MM.1S (cell line): ENCODE results near the gene PLCG2.

ENCODE experiments used
- DNase-seq: peaks from one replicate; pipeline ENCODE4 v3.0.0-alpha.2; 2015
- H2AFZ ChIP-seq: fragments of 300-600 bp; sonication (generic); 2 replicates; pipeline ENCODE4 v1.6.0; 2016; ENCODE audit warnings: antibody characterized with exemption, low read length
- H3F3A ChIP-seq: fragments of 300-600 bp; sonication (generic); 2 replicates; pipeline ENCODE4 v1.6.1; 2016; ENCODE audit warnings: mild to moderate bottlenecking, antibody characterized with exemption, low read length, moderate library complexity, mixed read lengths; ENCODE audit not compliant: insufficient read depth
- H3K27ac ChIP-seq: fragments of 300-600 bp; sonication (generic); 2 replicates; pipeline ENCODE4 v1.5.1; 2016; ENCODE audit warnings: mild to moderate bottlenecking, low read length
- H3K27me3 ChIP-seq: fragments of 300-600 bp; sonication (generic); replicated peaks from 2 replicates; pipeline ENCODE4 v1.6.0; 2016; ENCODE audit warnings: low read length; ENCODE audit not compliant: insufficient read depth
- H3K36me3 ChIP-seq: fragments of 300-600 bp; sonication (generic); replicated peaks from 2 replicates; pipeline ENCODE4 v1.6.1; 2016; ENCODE audit warnings: mild to moderate bottlenecking, low read length, mixed read lengths; ENCODE audit not compliant: insufficient read depth
- H3K4me1 ChIP-seq: fragments of 300-600 bp; sonication (generic); 2 replicates; pipeline ENCODE4 v1.6.1; 2016; ENCODE audit warnings: low read length, mixed read lengths
- H3K4me2 ChIP-seq: fragments of 300-600 bp; sonication (generic); 2 replicates; pipeline ENCODE4 v1.6.0; 2016; ENCODE audit warnings: low read depth, low read length
- H3K4me3 ChIP-seq: fragments of 300-600 bp; sonication (generic); 2 replicates; pipeline ENCODE4 v1.5.1; 2016; ENCODE audit warnings: low read length, mixed read lengths
- H3K79me2 ChIP-seq: fragments of 300-600 bp; sonication (generic); 2 replicates; pipeline ENCODE4 v1.6.1; 2016; ENCODE audit warnings: mixed run types, low read length, mixed read lengths
- H3K9ac ChIP-seq: fragments of 300-600 bp; sonication (generic); 2 replicates; pipeline ENCODE4 v1.6.1; 2016; ENCODE audit warnings: low read length, mixed read lengths
- H3K9me2 ChIP-seq: fragments of 300-600 bp; sonication (generic); replicated peaks from 2 replicates; pipeline ENCODE4 v1.6.1; 2016; ENCODE audit warnings: mild to moderate bottlenecking, low read length, mixed read lengths; ENCODE audit not compliant: insufficient read depth
- H3K9me3 ChIP-seq: fragments of 300-600 bp; sonication (generic); replicated peaks from 2 replicates; pipeline ENCODE4 v1.6.1; 2016; ENCODE audit warnings: mild to moderate bottlenecking, low read length, mixed read lengths; ENCODE audit not compliant: insufficient read depth
- H4K20me1 ChIP-seq: fragments of 300-600 bp; sonication (generic); 2 replicates; pipeline ENCODE4 v1.6.1; 2016; ENCODE audit warnings: mild to moderate bottlenecking, low read length, moderate library complexity, mixed read lengths; ENCODE audit not compliant: insufficient read depth
- EZH2 ChIP-seq: fragments of 300-600 bp; sonication (generic); optimal IDR thresholded peaks from 2 replicates; pipeline ENCODE3; 2017; ENCODE audit warnings: low read depth, mild to moderate bottlenecking, antibody characterized with exemption, low read length, mixed read lengths
- EZH2phosphoT487 ChIP-seq: fragments of 300-600 bp; sonication (generic); IDR thresholded peaks from 2 replicates; pipeline ENCODE4 v1.6.1; 2018; ENCODE audit warnings: antibody characterized with exemption, low read length
- TF ChIP-seq, protein P1 (sequence below): fragments of 300-600 bp; sonication (generic); IDR thresholded peaks from 2 replicates; pipeline ENCODE4 v1.5.1; 2016; ENCODE audit warnings: antibody characterized with exemption, low read length, mixed read lengths

PLCG2 gene

DNA sequence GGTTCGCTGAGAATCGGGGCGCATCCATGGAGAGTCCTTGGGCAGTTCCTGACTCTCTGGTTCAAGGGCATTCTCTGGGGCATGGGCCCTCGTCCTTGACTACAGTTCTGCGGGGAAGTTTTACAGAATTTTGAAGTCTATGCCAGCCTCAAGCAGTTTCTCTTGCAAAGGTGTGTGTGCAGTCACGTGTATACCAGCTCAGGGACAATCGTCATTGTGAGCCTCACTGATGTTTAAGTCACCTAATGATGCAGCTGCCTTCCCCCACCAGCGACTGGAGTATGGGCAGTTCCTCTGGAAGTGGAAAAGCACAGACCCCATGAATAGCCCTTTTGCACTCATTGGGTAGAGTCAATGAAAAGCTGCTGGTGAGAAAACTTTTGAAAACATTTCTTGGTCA lies 1.3 kb downstream of the PLCG2 start:
- H3K27me3 ChIP-seq = no peaks in the 10 kb centered on the region
- H3K4me1 ChIP-seq = no peaks in the 10 kb centered on the region
- TF ChIP-seq EZH2 (no peak), EZH2phosphoT487 (no peak)
- TF ChIP-seq, protein P1, sequence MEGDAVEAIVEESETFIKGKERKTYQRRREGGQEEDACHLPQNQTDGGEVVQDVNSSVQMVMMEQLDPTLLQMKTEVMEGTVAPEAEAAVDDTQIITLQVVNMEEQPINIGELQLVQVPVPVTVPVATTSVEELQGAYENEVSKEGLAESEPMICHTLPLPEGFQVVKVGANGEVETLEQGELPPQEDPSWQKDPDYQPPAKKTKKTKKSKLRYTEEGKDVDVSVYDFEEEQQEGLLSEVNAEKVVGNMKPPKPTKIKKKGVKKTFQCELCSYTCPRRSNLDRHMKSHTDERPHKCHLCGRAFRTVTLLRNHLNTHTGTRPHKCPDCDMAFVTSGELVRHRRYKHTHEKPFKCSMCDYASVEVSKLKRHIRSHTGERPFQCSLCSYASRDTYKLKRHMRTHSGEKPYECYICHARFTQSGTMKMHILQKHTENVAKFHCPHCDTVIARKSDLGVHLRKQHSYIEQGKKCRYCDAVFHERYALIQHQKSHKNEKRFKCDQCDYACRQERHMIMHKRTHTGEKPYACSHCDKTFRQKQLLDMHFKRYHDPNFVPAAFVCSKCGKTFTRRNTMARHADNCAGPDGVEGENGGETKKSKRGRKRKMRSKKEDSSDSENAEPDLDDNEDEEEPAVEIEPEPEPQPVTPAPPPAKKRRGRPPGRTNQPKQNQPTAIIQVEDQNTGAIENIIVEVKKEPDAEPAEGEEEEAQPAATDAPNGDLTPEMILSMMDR = no peak
- H3K9me2 ChIP-seq = no peaks in the 10 kb centered on the region
- H3F3A ChIP-seq = no peaks in the 10 kb centered on the region
- peaks cover 26% of the 10 kb centered on the region for H3K79me2 ChIP-seq
- peak overlapping the region; percentile 83 for H3K4me2 ChIP-seq
- no peak overlapping the region for H2AFZ ChIP-seq
- H3K9me3 ChIP-seq = no peaks in the 10 kb centered on the region
- H3K9ac ChIP-seq = no peak overlapping the region
- H3K4me3 ChIP-seq = peak overlapping the region; percentile 70
- H3K36me3 ChIP-seq = no peaks in the 10 kb centered on the region
- DNase-seq = no peak
- H4K20me1 ChIP-seq = no peaks in the 10 kb centered on the region
- no peak overlapping the region for H3K27ac ChIP-seq

DNA sequence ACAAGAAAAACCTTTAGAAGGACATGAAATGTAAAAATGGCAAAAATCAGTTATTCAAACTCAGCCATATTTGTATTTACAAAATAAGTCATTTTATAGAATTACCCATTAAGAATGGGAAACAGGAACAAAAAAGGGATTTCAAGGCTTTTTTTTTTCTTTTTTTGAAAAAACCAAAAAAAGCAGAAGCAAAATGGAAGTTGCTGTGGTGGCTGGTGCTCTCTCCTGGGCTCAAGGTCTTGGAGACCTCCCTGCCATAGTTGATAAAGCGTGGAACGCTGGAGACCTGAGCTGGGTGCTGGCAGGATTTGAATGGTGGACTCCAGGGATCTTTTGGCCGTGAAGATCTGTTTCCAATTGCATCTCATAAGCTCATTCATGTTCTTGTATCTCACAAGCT lies 3.1 kb downstream of the PLCG2 start:
- H3K9ac ChIP-seq = no peak overlapping the region
- H3K79me2 ChIP-seq = peaks cover 26% of the 10 kb centered on the region
- no peaks in the 10 kb centered on the region for H3F3A ChIP-seq
- H3K9me2 ChIP-seq = no peaks in the 10 kb centered on the region
- no peaks in the 10 kb centered on the region for H3K27me3 ChIP-seq
- TF ChIP-seq EZH2 = no peak
- TF ChIP-seq, protein P1 = no peak
- no peaks in the 10 kb centered on the region for H3K4me1 ChIP-seq
- no peaks in the 10 kb centered on the region for H4K20me1 ChIP-seq
- no peaks in the 10 kb centered on the region for H3K36me3 ChIP-seq
- no peak overlapping the region for H2AFZ ChIP-seq
- H3K27ac ChIP-seq = no peak overlapping the region
- no peak for DNase-seq
- no peak overlapping the region for H3K4me2 ChIP-seq
- no peaks in the 10 kb centered on the region for H3K9me3 ChIP-seq
- no peak overlapping the region for H3K4me3 ChIP-seq

DNA sequence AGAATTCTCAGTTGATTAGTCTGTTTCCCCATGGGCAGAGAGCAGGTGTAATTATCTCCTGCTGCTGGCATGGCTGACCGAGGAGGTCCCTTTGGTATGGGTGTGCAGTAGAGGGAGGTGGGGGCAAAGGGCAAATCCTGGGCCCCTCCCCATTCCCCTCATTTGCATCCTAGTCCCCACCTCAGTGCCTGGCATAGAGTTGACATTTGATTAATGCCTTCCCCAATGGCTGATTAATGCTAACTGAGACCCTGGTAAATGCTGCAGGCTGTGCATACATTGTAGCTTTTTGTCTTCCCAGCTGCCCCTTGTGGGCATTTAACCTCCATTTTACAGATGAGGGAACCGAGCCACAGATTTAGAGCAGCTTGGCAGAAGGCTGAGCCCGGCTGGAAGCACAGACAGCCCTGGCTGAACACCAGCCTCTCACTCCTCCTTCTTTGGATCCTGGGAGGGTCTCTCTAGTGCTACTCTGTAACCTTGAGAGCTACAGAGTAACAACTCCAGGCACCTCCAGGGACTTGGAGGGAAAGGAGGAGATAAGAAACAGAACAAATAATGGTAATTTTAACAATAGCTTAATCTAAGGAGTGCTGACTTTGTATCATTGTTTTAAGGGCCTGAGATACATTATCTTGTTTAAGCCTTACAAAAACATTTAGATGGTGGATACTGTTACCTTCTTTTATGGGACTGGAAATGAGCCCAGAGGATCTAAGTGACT lies 5.1 kb downstream of the PLCG2 start:
- H2AFZ ChIP-seq = no peak overlapping the region
- no peaks in the 10 kb centered on the region for H3K9me3 ChIP-seq
- no peak for DNase-seq
- no peaks in the 10 kb centered on the region for H3F3A ChIP-seq
- no peak for TF ChIP-seq EZH2
- TF ChIP-seq, protein P1 = no peak
- TF ChIP-seq EZH2phosphoT487 = no peak
- no peaks in the 10 kb centered on the region for H4K20me1 ChIP-seq
- H3K79me2 ChIP-seq = peaks cover 31% of the 10 kb centered on the region
- no peaks in the 10 kb centered on the region for H3K9me2 ChIP-seq
- H3K4me1 ChIP-seq = no peaks in the 10 kb centered on the region
- no peak overlapping the region for H3K4me3 ChIP-seq
- H3K27me3 ChIP-seq = no peaks in the 10 kb centered on the region
- no peaks in the 10 kb centered on the region for H3K36me3 ChIP-seq
- no peak overlapping the region for H3K27ac ChIP-seq
- H3K9ac ChIP-seq = no peak overlapping the region
- H3K4me2 ChIP-seq = no peak overlapping the region
